ENCODE measurements around the gene ERLIN1. TPM values are rescaled to one million over a fixed set of nuclear protein-coding genes. Genes with fewer than 3 reads are reported as not detected.
"Not testable (repeated sequence)": the region's sequence is repeated elsewhere in the genome, so short reads cannot be mapped to it uniquely, and the experiment has no call there.

The ERLIN1 gene
- total RNA-seq, 1 donor from 2014 or later: 18.1 TPM

- intact Hi-C loops (cut with micrococcal nuclease): no loop called here
Measured at GRCh38 chr10:100140070-100140469, 45.8 kb downstream of the ERLIN1 start.

GRCh38 chr10:100138921-100139496, 46.8 kb downstream of the ERLIN1 start:
- intact Hi-C loops (cut with micrococcal nuclease): no loop called here

- intact Hi-C loops (cut with micrococcal nuclease): no loop called here
Measured at GRCh38 chr10:100135486-100135885, 50.3 kb downstream of the ERLIN1 start.

- intact Hi-C loops (cut with micrococcal nuclease): no loop called here
Measured at GRCh38 chr10:100133801-100134200, 52.0 kb downstream of the ERLIN1 start.

- intact Hi-C loops (cut with micrococcal nuclease): no loop called here
Measured at GRCh38 chr10:100132427-100132826, 53.4 kb downstream of the ERLIN1 start.

GRCh38 chr10:100131571-100131970, 54.3 kb downstream of the ERLIN1 start:
- intact Hi-C loops (cut with micrococcal nuclease): no loop called here

- intact Hi-C loops (cut with micrococcal nuclease): no loop called here
Measured at GRCh38 chr10:100130831-100131230, 55.0 kb downstream of the ERLIN1 start.

GRCh38 chr10:100129424-100129823, 56.4 kb downstream of the ERLIN1 start:
- intact Hi-C loops (cut with micrococcal nuclease): no loop called here

GRCh38 chr10:100128951-100129350, 56.9 kb downstream of the ERLIN1 start:
- intact Hi-C loops (cut with micrococcal nuclease): no loop called here

GRCh38 chr10:100125335-100125734, 60.5 kb downstream of the ERLIN1 start:
- intact Hi-C loops (cut with micrococcal nuclease): not testable (repeated sequence)

GRCh38 chr10:100124097-100124496, 61.7 kb downstream of the ERLIN1 start:
- intact Hi-C loops (cut with micrococcal nuclease): no loop called here

GRCh38 chr10:100122780-100123179, 63.0 kb downstream of the ERLIN1 start:
- intact Hi-C loops (cut with micrococcal nuclease): no loop called here

GRCh38 chr10:100120550-100120949, 65.3 kb downstream of the ERLIN1 start:
- intact Hi-C loops (cut with micrococcal nuclease): no loop called here

GRCh38 chr10:100119726-100120125, 66.1 kb downstream of the ERLIN1 start:
- intact Hi-C loops (cut with micrococcal nuclease): no loop called here

- intact Hi-C loops (cut with micrococcal nuclease): no loop called here
Measured at GRCh38 chr10:100114976-100115770, 70.7 kb downstream of the ERLIN1 start.

- intact Hi-C loops (cut with micrococcal nuclease): no loop called here
Measured at GRCh38 chr10:100114460-100114859, 71.4 kb downstream of the ERLIN1 start.

- intact Hi-C loops (cut with micrococcal nuclease): no loop called here
Measured at GRCh38 chr10:100109670-100110069, 76.2 kb downstream of the ERLIN1 start.

GRCh38 chr10:100106865-100107264, 79.0 kb downstream of the ERLIN1 start:
- intact Hi-C loops (cut with micrococcal nuclease): no loop called here

- intact Hi-C loops (cut with micrococcal nuclease): no loop called here
Measured at GRCh38 chr10:100104300-100104699, 81.5 kb downstream of the ERLIN1 start.

- intact Hi-C loops (cut with micrococcal nuclease): no loop called here
Measured at GRCh38 chr10:100103581-100103980, 82.2 kb downstream of the ERLIN1 start.

GRCh38 chr10:100101192-100102076, 84.4 kb downstream of the ERLIN1 start:
- intact Hi-C loops (cut with micrococcal nuclease): no loop called here

- intact Hi-C loops (cut with micrococcal nuclease): no loop called here
Measured at GRCh38 chr10:100100651-100101184, 85.1 kb downstream of the ERLIN1 start.
